ENCODE measurements around the gene CCNE1. TPM values are rescaled to one million over a fixed set of nuclear protein-coding genes. Genes with fewer than 3 reads are reported as not detected.
A peak's percentile ranks its signal among the peaks of the same experiment; 100 is the strongest.
"Not testable (repeated sequence)": the region's sequence is repeated elsewhere in the genome, so short reads cannot be mapped to it uniquely, and the experiment has no call there.

CCNE1 gene
- total RNA-seq, 1 donor from 2014 or later = 16.5 TPM

- no peak overlapping the region for H3K27ac Mint-ChIP-seq
- no peak for DNase-seq (ENCODE audit: low spot score, unreplicated experiment)
- no peaks in the 10 kb centered on the region for H3K36me3 Mint-ChIP-seq (ENCODE audit: insufficient read depth)
- TF ChIP-seq CTCF (IDR thresholded peaks at IDR 0.05; ENCODE audit: unreplicated experiment) = no peak
- no peaks in the 10 kb centered on the region for H3K9me3 Mint-ChIP-seq (ENCODE audit: low read depth)
- H3K4me3 Mint-ChIP-seq (ENCODE audit: low read depth) = no peak overlapping the region
- no peaks in the 10 kb centered on the region for H3K4me1 Mint-ChIP-seq (ENCODE audit: low read depth)
- peaks cover 11% of the 10 kb centered on the region for H3K27me3 Mint-ChIP-seq
These were observed 12.9 kb upstream of the CCNE1 start for GRCh38 chr19:29798774-29799497.

- H3K4me1 Mint-ChIP-seq (ENCODE audit: low read depth) = peaks cover 11% of the 10 kb centered on the region
- no peak for DNase-seq (ENCODE audit: low spot score, unreplicated experiment)
- no peak overlapping the region for H3K27ac Mint-ChIP-seq
- H3K36me3 Mint-ChIP-seq (ENCODE audit: insufficient read depth) = no peaks in the 10 kb centered on the region
- no peak overlapping the region for H3K4me3 Mint-ChIP-seq (ENCODE audit: low read depth)
- peaks cover 11% of the 10 kb centered on the region for H3K27me3 Mint-ChIP-seq
- H3K9me3 Mint-ChIP-seq (ENCODE audit: low read depth) = no peaks in the 10 kb centered on the region
- no peak for TF ChIP-seq CTCF (IDR thresholded peaks at IDR 0.05; ENCODE audit: unreplicated experiment)
These were observed 11.5 kb upstream of the CCNE1 start for GRCh38 chr19:29800100-29800825.

- DNase-seq (ENCODE audit: low spot score, unreplicated experiment); H3K4me3 Mint-ChIP-seq (ENCODE audit: low read depth); H3K27ac Mint-ChIP-seq; H3K9me3 Mint-ChIP-seq (ENCODE audit: low read depth); H3K36me3 Mint-ChIP-seq (ENCODE audit: insufficient read depth); H3K27me3 Mint-ChIP-seq: not testable (repeated sequence)
- peaks cover 11% of the 10 kb centered on the region for H3K4me1 Mint-ChIP-seq (ENCODE audit: low read depth)
These were observed 7.8 kb upstream of the CCNE1 start for GRCh38 chr19:29803951-29804350.

DNA sequence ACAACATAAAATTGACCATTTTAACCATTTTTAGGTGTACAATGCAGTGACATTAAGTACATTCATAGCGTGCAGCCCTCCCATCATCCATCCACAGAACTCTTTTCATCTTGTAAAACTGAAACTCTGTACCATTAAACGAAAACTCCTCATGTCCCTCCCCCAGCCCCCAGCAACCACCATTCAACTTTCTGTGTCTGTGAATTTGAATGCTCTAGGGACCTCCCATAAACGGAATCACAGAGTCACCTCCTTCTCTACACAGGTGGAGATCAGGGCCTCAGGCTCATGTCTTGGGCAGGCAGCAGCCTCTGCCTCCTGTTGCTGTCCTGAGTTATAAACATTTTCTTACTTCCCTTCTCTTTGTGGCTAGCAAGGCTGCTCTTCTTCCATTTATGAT lies 7.3 kb upstream of the CCNE1 start:
- H3K4me3 Mint-ChIP-seq (ENCODE audit: low read depth) = no peak overlapping the region
- peaks cover 11% of the 10 kb centered on the region for H3K4me1 Mint-ChIP-seq (ENCODE audit: low read depth)
- TF ChIP-seq CTCF (IDR thresholded peaks at IDR 0.05; ENCODE audit: unreplicated experiment) = no peak
- H3K36me3 Mint-ChIP-seq (ENCODE audit: insufficient read depth) = no peaks in the 10 kb centered on the region
- no peak for DNase-seq (ENCODE audit: low spot score, unreplicated experiment)
- H3K27ac Mint-ChIP-seq = peak overlapping the region; percentile 78
- H3K9me3 Mint-ChIP-seq (ENCODE audit: low read depth) = no peaks in the 10 kb centered on the region
- H3K27me3 Mint-ChIP-seq = peaks cover 6% of the 10 kb centered on the region

GRCh38 chr19:29805031-29805965 lies 6.5 kb upstream of the CCNE1 start:
- TF ChIP-seq CTCF (IDR thresholded peaks at IDR 0.05; ENCODE audit: unreplicated experiment) = no peak

More at GRCh38 chr19:29805031-29805965, 6.5 kb upstream of the CCNE1 start:
- Mint-ChIP-seq H3K4me3 (ENCODE audit: low read depth) (no peak overlapping the region), H3K9me3 (ENCODE audit: low read depth) (no peaks in the 10 kb centered on the region), H3K4me1 (ENCODE audit: low read depth) (peaks cover 11% of the 10 kb centered on the region), H3K36me3 (ENCODE audit: insufficient read depth) (no peaks in the 10 kb centered on the region), H3K27me3 (no peaks in the 10 kb centered on the region), H3K27ac (peak overlapping the region; percentile 26)
- DNase-seq (ENCODE audit: low spot score, unreplicated experiment) = no peak

Data from progenitor cell of endocrine pancreas (in vitro differentiated cells).